ENCODE results near the gene PTPN4.

- TF ChIP-seq, protein P1, sequence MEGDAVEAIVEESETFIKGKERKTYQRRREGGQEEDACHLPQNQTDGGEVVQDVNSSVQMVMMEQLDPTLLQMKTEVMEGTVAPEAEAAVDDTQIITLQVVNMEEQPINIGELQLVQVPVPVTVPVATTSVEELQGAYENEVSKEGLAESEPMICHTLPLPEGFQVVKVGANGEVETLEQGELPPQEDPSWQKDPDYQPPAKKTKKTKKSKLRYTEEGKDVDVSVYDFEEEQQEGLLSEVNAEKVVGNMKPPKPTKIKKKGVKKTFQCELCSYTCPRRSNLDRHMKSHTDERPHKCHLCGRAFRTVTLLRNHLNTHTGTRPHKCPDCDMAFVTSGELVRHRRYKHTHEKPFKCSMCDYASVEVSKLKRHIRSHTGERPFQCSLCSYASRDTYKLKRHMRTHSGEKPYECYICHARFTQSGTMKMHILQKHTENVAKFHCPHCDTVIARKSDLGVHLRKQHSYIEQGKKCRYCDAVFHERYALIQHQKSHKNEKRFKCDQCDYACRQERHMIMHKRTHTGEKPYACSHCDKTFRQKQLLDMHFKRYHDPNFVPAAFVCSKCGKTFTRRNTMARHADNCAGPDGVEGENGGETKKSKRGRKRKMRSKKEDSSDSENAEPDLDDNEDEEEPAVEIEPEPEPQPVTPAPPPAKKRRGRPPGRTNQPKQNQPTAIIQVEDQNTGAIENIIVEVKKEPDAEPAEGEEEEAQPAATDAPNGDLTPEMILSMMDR (conservative IDR thresholded peaks at IDR 0.05; ENCODE audit: low read length) = no peak
- no peak for TF ChIP-seq EZH2phosphoT487 (IDR thresholded peaks at IDR 0.05; ENCODE audit: borderline replicate concordance, low read depth, low read length)
Observed at GRCh38 chr2:119958670-119959268, 199.0 kb downstream of the PTPN4 start.

Data from OCI-LY7 (cell line).